SK-N-SH (cell line): ENCODE results near the gene SHQ1.

Source experiments
- EP300 ChIP-seq, 2 experiments: IDR thresholded peaks; 2 replicates each; pipeline versions ENCODE4 v1.4.0 to v1.6.1; 2012; ENCODE audit warnings: borderline replicate concordance in 1 of 2, low read depth in 1 of 2, low read length in 1 of 2
- RAD21 ChIP-seq: IDR thresholded peaks from 2 replicates; pipeline ENCODE4 v1.6.1; 2012; ENCODE audit warnings: mild to moderate bottlenecking, low read length
- RXRA ChIP-seq: IDR thresholded peaks from 2 replicates; pipeline ENCODE4 v1.4.0; 2012; ENCODE audit warnings: low read depth, mild to moderate bottlenecking, borderline replicate concordance
- TCF12 ChIP-seq: IDR thresholded peaks from 2 replicates; pipeline ENCODE4 v1.4.0; 2012
- TF ChIP-seq, protein P1 (sequence below): fragments of 200-600 bp; sonication (generic); IDR thresholded peaks from 2 replicates; pipeline ENCODE4 v1.6.1; 2017; ENCODE audit warnings: antibody characterized with exemption, mild to moderate bottlenecking, moderate library complexity
- TF ChIP-seq, protein P2 (sequence below): IDR thresholded peaks from 2 replicates; pipeline ENCODE4; 2012
- TF ChIP-seq, protein P3 (sequence below): IDR thresholded peaks from 2 replicates; pipeline ENCODE4 v1.6.1; 2012; ENCODE audit warnings: mild to moderate bottlenecking, low read depth, low read length, moderate library complexity

DNA sequence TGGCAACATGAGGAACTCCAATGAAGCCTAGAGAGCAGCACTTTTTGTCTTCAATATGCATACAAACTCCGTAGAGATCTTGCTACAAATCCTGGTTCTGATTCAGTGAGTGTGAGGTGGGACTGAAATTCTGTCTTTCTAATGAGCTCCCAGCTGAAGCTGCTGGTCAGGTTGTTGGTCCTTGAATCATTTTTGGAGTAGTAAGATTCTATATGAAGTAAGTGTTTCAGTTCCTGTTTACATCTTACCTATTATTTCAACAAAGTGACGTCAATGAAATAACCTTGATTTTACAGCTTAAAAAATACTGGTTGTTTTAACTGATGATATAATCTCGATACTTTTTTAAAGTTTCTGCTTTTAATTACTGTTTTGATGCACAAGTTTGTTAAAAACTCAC lies 33.9 kb downstream of the SHQ1 start:
- no peak for TF ChIP-seq RXRA
- TF ChIP-seq, protein P1, sequence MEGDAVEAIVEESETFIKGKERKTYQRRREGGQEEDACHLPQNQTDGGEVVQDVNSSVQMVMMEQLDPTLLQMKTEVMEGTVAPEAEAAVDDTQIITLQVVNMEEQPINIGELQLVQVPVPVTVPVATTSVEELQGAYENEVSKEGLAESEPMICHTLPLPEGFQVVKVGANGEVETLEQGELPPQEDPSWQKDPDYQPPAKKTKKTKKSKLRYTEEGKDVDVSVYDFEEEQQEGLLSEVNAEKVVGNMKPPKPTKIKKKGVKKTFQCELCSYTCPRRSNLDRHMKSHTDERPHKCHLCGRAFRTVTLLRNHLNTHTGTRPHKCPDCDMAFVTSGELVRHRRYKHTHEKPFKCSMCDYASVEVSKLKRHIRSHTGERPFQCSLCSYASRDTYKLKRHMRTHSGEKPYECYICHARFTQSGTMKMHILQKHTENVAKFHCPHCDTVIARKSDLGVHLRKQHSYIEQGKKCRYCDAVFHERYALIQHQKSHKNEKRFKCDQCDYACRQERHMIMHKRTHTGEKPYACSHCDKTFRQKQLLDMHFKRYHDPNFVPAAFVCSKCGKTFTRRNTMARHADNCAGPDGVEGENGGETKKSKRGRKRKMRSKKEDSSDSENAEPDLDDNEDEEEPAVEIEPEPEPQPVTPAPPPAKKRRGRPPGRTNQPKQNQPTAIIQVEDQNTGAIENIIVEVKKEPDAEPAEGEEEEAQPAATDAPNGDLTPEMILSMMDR = no peak
- TF ChIP-seq RAD21 = no peak
- TF ChIP-seq, protein P2, sequence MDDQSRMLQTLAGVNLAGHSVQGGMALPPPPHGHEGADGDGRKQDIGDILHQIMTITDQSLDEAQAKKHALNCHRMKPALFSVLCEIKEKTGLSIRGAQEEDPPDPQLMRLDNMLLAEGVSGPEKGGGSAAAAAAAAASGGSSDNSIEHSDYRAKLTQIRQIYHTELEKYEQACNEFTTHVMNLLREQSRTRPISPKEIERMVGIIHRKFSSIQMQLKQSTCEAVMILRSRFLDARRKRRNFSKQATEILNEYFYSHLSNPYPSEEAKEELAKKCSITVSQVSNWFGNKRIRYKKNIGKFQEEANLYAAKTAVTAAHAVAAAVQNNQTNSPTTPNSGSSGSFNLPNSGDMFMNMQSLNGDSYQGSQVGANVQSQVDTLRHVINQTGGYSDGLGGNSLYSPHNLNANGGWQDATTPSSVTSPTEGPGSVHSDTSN = no peak
- TF ChIP-seq, protein P3, sequence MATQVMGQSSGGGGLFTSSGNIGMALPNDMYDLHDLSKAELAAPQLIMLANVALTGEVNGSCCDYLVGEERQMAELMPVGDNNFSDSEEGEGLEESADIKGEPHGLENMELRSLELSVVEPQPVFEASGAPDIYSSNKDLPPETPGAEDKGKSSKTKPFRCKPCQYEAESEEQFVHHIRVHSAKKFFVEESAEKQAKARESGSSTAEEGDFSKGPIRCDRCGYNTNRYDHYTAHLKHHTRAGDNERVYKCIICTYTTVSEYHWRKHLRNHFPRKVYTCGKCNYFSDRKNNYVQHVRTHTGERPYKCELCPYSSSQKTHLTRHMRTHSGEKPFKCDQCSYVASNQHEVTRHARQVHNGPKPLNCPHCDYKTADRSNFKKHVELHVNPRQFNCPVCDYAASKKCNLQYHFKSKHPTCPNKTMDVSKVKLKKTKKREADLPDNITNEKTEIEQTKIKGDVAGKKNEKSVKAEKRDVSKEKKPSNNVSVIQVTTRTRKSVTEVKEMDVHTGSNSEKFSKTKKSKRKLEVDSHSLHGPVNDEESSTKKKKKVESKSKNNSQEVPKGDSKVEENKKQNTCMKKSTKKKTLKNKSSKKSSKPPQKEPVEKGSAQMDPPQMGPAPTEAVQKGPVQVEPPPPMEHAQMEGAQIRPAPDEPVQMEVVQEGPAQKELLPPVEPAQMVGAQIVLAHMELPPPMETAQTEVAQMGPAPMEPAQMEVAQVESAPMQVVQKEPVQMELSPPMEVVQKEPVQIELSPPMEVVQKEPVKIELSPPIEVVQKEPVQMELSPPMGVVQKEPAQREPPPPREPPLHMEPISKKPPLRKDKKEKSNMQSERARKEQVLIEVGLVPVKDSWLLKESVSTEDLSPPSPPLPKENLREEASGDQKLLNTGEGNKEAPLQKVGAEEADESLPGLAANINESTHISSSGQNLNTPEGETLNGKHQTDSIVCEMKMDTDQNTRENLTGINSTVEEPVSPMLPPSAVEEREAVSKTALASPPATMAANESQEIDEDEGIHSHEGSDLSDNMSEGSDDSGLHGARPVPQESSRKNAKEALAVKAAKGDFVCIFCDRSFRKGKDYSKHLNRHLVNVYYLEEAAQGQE = no peak
- no peak for TF ChIP-seq TCF12
- TF ChIP-seq EP300 (IDR thresholded peaks at IDR 0.05; ENCODE audit: borderline replicate concordance in 1 of 2, low read depth in 1 of 2, low read length in 1 of 2) = no peak
